Activated CD8-positive, alpha-beta memory T cell treated with anti-CD3 and anti-CD28 coated beads, Interleukin-2, amount 50 U/mL, for 24 hours (primary cell): ENCODE measurements around the gene SPOCK1.
"Not testable (repeated sequence)": the region's sequence is repeated elsewhere in the genome, so short reads cannot be mapped to it uniquely, and the experiment has no call there.

Source experiments
- DNase-seq: peaks from one replicate; pipeline ENCODE4 v3.0.0-alpha.2; 2020; ENCODE audit errors: extremely low read depth

The SPOCK1 gene

GRCh38 chr5:137022043-137022442 is 477.1 kb downstream of the SPOCK1 start:
- no peak for DNase-seq

GRCh38 chr5:137019229-137019628 is 479.9 kb downstream of the SPOCK1 start:
- DNase-seq, result no peak

GRCh38 chr5:137016783-137017324 is 482.3 kb downstream of the SPOCK1 start:
- no peak for DNase-seq

- no peak for DNase-seq
These were observed 483.5 kb downstream of the SPOCK1 start for GRCh38 chr5:137015540-137016116.

- DNase-seq, result no peak
These were observed 484.4 kb downstream of the SPOCK1 start for GRCh38 chr5:137014731-137015130.

GRCh38 chr5:137010226-137010625 is 488.9 kb downstream of the SPOCK1 start:
- DNase-seq, result no peak

GRCh38 chr5:137004279-137004678 is 494.8 kb downstream of the SPOCK1 start:
- no peak for DNase-seq

- no peak for DNase-seq
These were observed 498.0 kb downstream of the SPOCK1 start for GRCh38 chr5:137001026-137001569.

GRCh38 chr5:136999787-137000186 is 499.3 kb downstream of the SPOCK1 start:
- DNase-seq, result no peak

GRCh38 chr5:136998854-136999357 is 500.2 kb downstream of the SPOCK1 start:
- DNase-seq, result no peak

GRCh38 chr5:136994154-136994553 is 505.0 kb downstream of the SPOCK1 start:
- no peak for DNase-seq

GRCh38 chr5:136992796-136993489 is 506.2 kb downstream of the SPOCK1 start:
- no peak for DNase-seq

- no peak for DNase-seq
These were observed 513.2 kb downstream of the SPOCK1 start for GRCh38 chr5:136985785-136986475.

- DNase-seq, result no peak
These were observed 514.2 kb downstream of the SPOCK1 start for GRCh38 chr5:136984772-136985446.

- DNase-seq, result no peak
These were observed 517.2 kb downstream of the SPOCK1 start for GRCh38 chr5:136981936-136982335.

- no peak for DNase-seq
These were observed 520.0 kb downstream of the SPOCK1 start for GRCh38 chr5:136979131-136979530.

GRCh38 chr5:136963504-136963903 is 535.6 kb downstream of the SPOCK1 start:
- DNase-seq, result no peak

- DNase-seq, result no peak
These were observed 541.7 kb downstream of the SPOCK1 start for GRCh38 chr5:136957428-136957827.

GRCh38 chr5:136954142-136954541 is 545.0 kb downstream of the SPOCK1 start:
- DNase-seq, result not testable (repeated sequence)

- not testable (repeated sequence) for DNase-seq
These were observed 545.6 kb downstream of the SPOCK1 start for GRCh38 chr5:136953346-136954069.

- DNase-seq, result no peak
These were observed 571.6 kb downstream of the SPOCK1 start for GRCh38 chr5:136927571-136927970.
